NCI-H1436 treated with DMSO at 0.1 percent for 48 hours (cell line): ENCODE measurements around the gene DYNLT4.
"Not testable (repeated sequence)": the region's sequence is repeated elsewhere in the genome, so short reads cannot be mapped to it uniquely, and the experiment has no call there.

Source experiments
- DNase-seq: peaks from one replicate; lab custom pipeline; 2025; lab: John Stamatoyannopoulos, UW

Gene DYNLT4

DNA sequence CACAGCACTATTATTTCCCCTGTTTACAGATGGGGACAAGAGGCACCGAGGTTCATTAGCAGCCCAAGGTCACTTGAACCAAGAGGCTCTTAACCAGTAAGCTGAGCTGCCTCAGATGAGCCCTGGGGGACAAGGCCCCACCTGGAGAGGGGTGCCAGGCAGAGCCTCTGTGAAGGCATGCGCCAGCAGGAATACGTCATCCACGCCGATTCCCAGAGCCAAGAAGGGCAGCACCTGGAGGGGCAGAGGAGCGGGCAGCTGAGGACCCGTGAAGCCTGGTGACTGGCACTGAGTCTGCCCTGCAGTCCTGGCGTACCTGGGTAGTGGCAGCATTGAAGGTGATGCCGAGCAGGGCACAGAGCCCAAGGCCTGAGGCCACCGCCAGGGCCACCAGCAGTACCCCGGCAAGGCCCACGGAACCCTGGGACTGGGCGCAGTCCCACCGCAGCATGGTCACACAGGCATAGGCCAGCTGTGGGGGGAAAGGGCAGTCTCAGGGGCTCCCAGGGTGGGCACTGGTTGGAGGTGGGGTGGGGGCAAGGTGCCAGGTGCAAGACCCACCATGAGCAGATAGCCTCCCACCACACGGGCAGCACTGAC lies 21.8 kb upstream of the DYNLT4 start:
- no peak for DNase-seq

DNA sequence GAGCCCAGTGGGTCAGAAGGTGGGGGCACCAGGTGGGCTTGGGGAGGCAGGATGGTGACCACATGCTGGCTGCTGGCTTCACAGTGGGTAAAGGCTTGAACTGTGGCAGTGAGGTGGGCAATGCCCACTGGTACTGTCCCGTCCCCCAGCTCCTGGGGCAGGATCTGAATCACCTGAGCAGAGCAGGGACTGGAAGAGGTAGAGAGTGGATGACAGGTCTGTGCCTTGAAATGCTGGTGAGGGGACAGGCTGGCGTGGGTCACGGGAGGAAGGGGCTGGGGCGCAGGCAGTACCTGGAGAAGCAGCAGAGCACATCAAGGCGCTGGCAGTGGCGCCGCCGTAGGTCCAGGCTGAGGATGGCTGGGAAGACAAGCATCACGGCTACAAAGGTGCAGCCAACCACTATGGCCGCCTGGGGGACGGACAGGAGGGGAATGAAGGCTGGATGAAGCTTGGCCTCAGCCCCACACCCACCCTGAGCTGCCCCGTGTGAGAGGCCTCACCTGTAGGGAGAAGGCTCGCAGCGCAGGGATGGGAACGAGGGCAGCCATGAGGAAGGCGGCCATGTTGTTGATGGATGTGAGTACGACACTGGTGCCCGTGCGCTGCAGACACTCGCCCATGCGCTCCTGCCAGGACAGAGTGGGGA lies 21.0 kb upstream of the DYNLT4 start:
- DNase-seq = no peak

DNA sequence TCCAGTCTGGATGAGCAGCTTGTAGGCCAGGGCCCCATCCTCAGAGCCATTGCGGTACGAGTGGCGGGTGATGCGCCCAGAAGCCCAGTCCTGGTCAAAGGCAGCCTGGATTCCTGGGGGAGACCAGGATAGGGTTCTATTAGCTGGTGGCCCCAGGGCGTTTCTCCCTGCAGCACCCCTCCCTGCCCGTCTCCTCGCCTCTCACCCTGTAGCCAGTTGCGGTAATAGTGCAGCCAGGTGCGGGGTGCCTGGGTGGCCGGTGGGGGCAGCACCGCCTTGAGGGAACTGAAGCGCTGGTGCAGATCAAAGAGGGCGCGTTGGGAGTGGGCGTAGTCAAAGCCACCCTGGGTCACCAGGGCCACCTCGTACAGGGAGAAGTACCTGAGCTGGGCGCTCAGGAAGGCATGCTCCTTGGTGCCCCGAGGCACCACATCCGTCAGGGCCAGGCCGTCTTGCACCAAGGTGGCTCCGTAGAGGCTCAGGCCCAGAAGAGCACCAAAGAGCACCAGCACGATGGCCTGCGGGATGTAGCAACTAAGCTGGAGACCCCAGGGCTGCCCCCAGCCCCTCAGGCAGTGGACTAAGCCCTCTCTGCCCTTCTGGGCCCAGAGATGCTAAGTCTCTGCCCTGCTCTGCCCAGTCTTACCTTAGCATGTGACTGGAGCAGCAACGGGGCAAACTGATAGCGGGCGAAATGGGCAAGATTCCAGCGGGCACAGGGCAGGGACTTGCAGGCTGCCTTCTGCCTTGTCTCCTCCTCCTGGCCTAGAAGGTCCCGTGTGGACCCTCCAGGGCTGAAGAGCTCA lies 20.2 kb upstream of the DYNLT4 start:
- no peak for DNase-seq

DNA sequence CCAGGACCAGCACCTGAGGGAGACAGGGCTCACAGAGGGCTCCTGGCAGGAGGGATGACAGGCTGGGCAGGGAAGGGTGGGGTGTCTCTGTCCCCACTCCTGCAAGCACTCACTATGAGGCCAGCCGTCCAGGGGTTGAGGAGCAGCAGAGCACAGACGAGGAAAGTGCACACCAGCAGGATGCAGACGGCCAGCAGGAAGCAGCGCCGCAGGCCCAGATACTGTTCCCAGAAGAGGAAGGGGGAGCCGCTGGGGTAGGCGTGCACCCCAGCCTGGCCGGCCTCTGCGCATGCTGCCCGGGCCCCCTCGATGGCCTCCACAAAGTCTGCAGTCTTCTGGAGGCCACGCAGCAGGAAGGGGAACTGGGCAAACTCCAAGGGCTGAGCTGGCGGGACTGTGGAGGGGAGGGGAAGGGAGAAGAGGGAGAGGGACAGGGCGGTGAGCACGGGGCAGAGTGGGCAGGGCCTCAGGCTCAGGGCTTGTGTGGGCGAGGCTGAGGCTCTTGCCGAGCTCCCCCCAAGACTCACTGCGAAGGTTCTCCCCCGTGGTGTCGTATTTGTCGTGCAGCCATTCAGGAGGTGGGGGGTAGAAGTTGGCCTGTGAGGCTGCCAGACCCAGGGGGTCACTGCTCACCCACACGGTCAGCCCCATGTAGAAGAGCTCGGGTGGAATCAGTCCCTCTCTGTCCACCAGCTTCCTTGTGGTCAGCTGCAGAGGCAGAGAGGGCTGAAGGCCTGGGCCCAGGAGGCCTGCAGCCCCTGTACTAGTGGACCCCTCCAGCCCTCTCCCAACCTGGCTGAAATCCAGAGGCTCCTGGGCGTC lies 19.4 kb upstream of the DYNLT4 start:
- DNase-seq = no peak

DNA sequence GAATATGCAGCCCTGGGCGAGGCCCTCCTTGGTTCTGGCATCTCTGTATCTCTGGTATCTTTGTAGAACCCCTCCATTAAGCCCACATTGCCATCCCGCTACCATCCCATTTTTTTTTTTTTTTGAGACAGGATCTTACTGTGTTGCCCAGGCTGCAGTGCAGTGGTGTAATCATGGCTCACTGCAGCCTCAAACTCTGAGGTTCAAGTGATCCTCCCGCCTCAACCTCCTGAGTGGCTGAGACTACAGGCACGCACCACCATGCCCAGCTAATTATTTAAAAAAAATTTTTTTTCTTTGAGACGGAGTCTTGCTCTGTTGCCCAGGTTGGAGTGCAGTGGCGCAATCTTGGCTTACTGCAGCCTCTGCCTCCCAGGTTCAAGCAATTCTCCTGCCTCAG lies 17.2 kb upstream of the DYNLT4 start:
- DNase-seq = not testable (repeated sequence)

DNA sequence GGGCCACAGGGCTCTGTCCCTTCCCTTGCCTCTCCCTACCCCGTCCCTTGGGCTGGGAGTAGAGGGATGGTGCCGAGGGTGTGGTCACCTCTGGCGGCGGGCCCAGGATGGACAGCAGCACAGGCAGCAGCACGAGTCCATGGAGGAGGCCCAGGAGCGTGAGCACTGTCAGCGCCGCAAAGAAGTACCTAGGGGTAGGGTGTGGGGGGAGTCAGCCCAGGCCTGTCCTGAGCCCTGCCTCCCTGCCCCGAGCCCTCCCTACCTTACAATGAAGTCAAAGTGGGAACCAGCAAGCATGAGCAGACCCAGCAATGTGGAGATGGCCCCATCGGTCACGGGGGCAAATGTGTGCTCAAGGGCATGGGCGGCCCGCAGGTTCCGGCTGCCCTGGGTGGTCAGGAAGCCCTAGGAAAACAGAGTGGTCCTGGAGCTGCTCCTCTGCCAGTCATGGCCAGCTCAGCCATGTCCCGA lies 15.9 kb upstream of the DYNLT4 start:
- no peak for DNase-seq

DNA sequence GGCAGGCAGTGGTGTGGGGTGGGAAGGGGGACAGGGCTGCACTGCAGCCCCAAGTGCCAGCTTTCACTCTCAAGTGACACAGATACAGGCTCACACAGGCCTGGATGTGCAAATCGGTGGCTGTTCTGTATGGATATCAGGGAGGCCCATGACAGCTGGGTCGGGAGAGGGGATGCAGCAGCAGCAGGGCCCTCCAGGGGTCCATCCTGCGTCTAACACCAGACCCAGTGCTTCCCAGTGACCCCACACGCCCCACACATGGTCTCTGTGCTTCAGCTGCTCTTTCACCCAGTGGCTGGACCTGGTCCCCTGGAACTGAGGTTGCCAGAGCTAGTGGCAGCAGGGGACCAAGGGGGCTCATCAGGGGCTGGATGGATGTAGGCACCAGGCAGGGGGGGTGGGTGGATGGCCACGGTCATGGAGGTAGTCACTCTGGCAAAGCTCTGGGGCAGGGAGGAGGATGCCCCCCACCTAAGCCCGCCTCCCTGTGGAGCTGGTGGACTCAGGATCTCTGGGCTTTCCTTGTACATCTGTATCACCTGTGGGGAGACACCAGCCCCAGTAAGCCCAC lies 15.1 kb upstream of the DYNLT4 start:
- DNase-seq = no peak

DNA sequence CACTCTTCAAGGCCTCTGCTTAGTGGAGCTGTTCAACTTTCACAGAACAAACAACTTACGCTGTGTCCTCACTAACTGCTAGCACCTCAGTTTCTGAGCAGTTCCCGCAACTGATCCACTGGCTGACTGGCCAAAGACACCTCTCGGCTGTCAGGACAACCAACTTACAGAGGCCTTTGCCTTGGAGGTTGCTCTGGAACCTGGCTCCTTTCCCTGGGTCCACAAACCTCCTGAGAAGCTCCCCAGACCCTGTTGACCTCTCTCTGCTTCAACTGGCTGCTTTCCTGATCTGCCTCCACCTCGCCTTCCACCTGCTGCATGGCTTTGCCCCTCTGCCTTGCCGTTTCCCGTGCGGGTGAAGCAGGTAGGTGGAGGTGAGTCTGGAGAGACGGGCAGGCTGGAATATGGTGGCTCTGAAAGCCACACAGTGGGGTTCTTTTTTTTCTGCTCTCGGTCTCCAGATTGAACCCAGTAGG lies 14.1 kb upstream of the DYNLT4 start:
- no peak for DNase-seq

DNA sequence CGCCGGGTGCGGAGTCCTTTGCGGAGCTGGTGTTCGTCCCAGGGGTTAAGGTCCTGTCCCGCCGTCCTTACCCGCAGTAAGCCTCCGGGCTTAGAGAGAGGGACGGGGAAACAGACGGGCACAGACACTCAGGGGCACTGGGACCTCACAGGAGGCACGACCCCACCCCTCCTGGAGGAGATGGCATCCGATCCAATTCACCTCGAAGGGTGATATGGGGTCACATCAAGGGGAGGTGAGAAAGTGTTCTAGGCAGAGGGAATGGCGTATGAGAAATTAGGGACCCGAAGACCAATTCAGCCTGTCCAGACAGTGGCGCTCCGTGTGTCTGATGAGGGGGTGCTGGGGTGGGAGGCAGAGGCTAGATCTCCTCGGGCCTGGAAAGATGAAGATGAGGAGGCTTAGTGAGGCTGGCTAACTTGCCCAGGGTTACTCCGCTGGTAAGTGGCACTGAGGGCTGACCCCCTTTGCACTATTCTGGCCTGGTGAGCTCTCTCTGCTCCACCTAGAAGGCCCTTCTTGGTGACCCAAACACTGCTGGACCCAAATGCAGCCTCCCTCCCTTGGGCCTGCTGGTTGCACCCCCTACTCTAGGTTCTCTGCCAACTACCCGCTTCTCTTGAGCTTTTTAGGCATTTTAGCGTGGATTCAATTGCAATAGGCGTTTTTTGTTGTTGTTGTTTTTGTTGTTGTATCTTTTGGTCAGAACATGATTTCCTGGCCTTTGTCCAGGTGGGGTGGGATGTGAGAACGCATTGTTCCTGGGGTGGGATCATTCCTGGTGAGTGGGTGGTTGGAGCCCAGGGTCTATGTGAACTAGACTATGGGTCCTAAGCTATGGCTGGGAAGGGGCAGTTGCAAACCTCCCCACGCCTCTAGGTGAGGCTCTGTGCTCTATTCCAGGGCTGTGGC lies 13.4 kb upstream of the DYNLT4 start:
- no peak for DNase-seq

DNA sequence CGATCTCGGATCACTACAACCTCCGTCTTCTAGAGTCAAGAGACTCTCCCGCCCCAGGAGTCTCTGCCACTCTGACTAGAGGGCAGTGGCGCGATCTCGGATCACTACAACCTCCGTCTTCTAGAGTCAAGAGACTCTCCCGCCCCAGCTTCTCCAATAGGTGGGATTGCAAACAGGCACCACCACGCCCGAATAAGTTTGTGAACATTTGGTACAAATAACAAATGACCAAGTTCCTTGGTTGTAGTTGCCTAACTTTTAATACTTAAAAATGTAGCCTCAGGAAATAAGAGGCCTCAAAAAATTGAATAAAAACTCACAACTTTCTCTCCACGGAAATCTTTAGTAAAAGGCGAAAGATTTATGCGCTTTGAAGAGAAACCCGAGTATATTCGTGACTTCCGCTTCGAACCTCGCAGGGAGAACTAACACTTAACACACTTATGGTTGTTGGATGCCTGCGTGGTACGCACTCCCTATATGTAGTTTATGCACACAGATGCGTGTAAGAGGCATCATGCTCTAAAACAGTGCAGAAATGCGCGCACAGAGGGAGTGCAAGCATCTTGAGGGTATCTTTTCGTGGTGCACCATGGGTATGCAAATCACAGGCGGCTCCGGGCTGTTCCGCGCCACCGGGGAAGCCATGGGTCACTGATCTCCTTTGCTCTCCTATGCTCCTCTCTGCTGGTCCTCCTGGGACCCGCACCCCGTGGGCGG lies 12.6 kb upstream of the DYNLT4 start:
- no peak for DNase-seq

DNA sequence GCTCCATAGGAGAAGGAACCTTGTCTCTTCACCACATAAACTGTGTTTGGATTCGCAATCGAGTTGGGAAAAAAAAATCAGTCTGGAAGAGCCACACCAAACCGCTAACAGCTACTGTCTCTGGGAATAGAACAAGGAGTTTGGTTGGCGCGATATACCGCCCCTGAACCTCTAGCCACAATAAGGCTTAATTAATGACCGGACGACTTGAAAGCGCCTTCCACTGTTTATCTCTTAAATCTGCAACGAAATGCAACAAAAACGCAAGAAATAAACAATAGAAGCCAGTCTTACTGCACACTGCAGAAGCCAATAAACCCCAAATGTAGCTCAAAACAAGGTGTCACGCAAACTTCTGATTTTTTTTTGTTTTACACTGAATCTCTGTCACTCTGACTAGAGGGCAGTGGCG lies 12.1 kb upstream of the DYNLT4 start:
- DNase-seq = no peak

DNA sequence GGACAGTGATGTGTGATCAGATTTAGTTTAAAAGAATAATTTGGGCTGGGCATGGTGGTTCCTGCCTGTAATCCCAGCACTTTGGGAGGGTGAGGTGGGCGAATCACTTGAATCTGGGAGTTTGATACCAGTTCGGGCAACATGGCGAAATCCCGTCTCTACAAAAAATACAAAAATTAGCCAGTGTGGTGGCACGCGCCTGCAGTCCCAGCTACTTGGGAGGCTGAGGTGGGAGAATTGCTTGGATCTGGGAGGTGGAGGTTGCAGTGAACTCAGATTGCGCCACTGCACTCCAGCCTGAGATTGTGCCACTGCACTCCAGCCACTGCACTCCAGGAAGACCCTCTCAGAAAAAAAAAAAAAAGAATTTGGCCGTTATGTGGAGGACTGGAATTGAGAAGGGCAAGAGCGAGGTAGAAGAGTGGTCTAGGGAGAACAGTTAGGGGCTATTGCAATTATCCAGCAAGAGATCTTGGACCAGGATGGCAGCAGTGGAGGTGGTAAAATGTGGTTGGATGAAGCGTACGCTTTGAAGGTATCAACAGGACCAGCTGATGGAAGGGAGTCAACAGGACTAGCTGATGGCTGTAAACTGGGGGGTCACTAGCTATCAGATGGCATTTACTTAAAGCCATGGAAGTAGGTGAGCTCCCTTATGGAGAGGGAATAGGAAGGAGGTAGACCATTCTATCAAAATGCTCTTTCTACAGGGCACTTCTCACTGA lies 10.8 kb upstream of the DYNLT4 start:
- no peak for DNase-seq

DNA sequence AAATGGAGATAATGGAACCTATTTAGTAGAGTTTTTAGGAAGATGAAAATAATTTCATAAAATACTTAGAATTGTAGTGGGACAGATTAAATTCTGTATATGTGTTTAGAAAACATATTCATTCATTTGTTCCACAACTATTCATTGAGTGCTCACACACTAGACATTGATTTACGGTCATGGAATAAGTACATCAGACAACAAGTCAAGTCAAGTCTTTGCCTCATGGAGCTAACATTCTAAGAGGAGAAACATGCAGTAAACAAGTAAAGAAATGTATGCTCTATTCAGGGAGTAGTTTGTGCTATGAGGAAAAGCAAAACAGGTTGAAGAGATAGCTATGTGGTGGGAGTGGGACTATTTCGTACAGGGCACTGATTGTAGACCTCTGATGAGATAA lies 10.2 kb upstream of the DYNLT4 start:
- DNase-seq = no peak

DNA sequence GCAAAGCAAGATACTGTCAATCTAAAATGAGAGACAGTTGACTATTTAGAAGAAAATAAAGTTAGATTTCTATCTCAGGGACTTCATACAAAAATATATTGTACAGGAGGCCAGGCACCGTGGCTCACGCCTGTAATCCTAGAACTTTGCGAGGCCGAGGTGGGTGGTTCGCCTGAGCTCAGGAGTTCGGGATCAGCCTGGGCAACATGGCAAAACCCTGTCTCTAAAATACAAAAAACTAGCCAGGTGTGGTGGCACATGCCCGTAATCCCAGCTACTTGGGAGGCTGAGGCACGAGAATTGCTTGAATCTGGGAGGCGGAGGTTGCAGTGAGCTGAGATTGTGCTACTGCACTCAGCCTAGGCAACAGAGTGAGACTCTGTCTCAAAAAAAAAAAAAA lies 8.8 kb upstream of the DYNLT4 start:
- DNase-seq = not testable (repeated sequence)

DNA sequence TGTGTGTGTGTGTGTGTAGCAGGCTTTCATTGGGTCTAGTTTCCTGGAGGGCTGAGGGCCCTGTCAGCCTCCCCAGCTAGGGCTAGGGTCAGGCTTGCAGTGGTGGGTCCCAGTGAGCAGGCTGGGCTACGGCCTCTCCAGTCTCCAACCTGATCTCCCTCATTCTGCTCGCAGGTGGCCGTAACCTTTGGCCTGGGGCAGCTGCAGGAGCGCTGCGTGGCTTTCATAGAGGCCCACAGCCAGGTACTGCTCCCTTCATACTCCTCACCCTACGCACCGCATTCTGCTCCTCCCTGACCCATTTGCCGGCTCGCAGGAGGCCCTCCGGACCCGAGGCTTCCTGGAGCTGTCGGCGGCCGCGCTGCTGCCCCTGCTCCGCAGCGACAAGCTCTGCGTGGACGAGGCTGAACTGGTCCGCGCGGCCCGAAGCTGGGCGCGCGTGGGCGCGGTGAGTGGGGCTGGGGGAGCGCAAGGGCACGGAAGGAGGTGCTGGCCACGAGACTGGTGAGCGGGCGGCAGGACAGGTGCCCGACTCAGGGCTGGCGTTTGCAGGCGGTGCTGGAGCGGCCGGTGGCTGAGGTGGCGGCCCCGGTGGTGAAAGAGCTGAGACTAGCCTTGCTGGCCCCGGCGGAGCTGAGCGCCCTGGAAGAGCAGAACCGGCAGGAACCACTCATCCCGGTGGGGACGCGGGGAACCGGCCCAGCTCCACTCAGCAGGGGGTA lies 5.8 kb upstream of the DYNLT4 start:
- DNase-seq = no peak

DNA sequence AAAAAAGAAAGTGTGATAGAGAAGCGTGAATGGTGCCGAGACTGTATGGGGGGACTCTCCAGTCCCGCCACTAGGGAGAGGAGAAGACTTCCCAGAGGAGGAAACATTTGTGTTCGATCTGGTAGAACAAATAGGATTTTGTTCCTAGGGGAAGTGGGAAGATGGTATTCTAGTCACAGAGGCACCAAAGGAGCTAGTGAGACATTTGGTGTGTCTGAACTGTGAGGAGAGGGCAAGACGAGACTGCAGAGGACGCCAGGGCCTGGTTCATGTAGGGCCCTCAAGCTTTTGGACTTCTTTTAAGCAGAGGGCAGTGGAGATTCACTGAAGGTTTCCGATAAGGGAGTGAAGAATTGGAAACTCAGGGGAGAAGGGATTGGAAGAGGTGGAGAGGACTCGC lies 4.1 kb upstream of the DYNLT4 start:
- no peak for DNase-seq

DNA sequence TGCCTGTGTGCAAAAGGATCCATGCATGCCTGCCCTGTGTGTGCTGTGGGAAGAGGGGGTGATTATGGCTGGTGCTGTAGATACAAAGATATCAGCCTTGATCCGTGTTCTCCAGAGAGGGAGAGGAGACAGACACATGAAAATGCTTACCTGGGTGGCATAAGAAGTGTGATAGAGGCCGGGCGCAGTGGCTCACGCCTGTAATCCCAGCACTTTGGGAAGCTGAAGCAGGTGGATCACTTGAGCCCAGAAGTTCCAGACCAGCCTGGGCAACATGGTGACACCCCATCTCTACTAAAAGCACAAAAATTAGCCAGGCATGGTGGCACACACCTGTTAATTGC lies 3.6 kb upstream of the DYNLT4 start:
- DNase-seq = not testable (repeated sequence)

DNA sequence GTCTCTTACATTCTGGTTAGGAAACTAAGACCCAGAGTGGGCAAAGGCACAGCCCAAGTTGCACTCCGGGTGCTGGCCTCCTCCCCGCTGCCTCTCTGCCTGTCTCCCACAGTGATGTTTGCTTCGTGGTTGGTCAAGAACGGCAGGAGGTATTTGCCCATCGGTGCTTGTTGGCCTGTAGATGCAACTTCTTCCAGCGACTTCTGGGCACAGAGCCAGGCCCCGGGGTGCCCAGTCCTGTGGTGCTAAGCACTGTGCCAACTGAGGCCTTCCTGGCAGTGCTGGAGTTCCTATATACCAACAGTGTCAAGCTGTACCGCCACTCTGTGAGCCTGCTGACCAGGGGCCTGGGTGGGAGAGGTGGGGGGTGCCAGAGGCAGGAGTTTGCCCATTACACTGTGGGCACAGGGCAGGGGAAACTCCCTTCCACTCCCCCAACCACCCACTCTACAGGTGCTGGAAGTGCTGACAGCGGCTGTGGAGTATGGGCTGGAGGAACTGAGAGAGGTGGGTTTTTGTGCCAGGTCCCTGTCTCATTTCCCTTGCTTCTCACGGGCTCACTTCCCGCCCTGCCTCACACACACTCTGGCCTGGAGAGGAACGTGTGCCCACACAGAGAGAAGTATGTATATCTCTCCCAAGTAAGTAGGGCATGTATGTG lies 3.1 kb upstream of the DYNLT4 start:
- no peak for DNase-seq
